HCT116 (cell line): ENCODE results near the gene ZSWIM3. TPM values are rescaled to one million over a fixed set of nuclear protein-coding genes. Genes with fewer than 3 reads are reported as not detected.

ENCODE experiments used
- ATAC-seq: fragments of 200-7000 bp; cut with Tn5 transposase; 2 replicates; pipeline ENCODE4 v1.9.1; 2020; ENCODE audit warnings: mild to moderate bottlenecking, moderate library complexity
- BruUV-seq: library from RNA; stranded (reverse); fragments of 400-500 nt; replicated peaks from 2 replicates; lab custom pipeline; 2021; lab: Mats Ljungman, UMichigan
- CTCF ChIA-PET: fragments of 300-600 bp; sonication (Branson Sonifier 250); formaldehyde crosslinking; loops from one replicate; lab custom pipeline; 2021; ENCODE audit warnings: antibody characterized with exemption; lab: Charles Lee
- POLR2A ChIA-PET: fragments of 300-600, 350-600 bp; sonication (Branson Sonifier 250); formaldehyde crosslinking; loops from one replicate; lab custom pipeline; 2021; ENCODE audit warnings: antibody characterized with exemption; lab: Charles Lee
- RAD21 ChIA-PET, 2 experiments: fragments of 300-600 bp; sonication (Branson Sonifier 250); formaldehyde crosslinking; loops; one replicate each; lab custom pipeline; 2023; ENCODE audit warnings: low total read pairs in 2 of 2; ENCODE audit not compliant: uncharacterized antibody in 2 of 2, unreplicated experiment in 2 of 2, low non-redundant PET in 1 of 2; lab: Charles Lee
- DNase-seq: peaks from one replicate; pipeline ENCODE4 v3.0.0-alpha.2; 2010; ENCODE audit warnings: low read depth, low spot score
- H2AFZ ChIP-seq: fragments of 200-600 bp; shearing (Covaris generic), sonication (generic); 2 replicates; pipeline ENCODE4 v1.6.1; 2017; ENCODE audit warnings: low read depth, mixed run types, mixed read lengths, antibody characterized with exemption, low read length; ENCODE audit not compliant: poor library complexity, severe bottlenecking
- H3K27ac ChIP-seq: 2 replicates; pipeline ENCODE4 v1.5.1; 2012; ENCODE audit warnings: low read depth, low read length
- H3K27me3 ChIP-seq: fragments of 200-600 bp; sonication (generic); 2 replicates; pipeline ENCODE4 v1.6.1; 2016; ENCODE audit warnings: mixed run types, low read length, mixed read lengths; ENCODE audit not compliant: insufficient read depth
- H3K36me3 ChIP-seq, 2 experiments: fragments of 200-500 bp in 1 of 2; fragments of 200-600 bp in 1 of 2; sonication (Bioruptor generic) in 1 of 2; sonication (generic) in 1 of 2; 2 replicates each; pipeline versions ENCODE4 v1.5.1 to v1.6.1; 2014 to 2016; ENCODE audit warnings: low read length in 2 of 2, inconsistent platforms in 1 of 2, mixed read lengths in 1 of 2, mixed run types in 1 of 2; ENCODE audit not compliant: insufficient read depth in 2 of 2, control insufficient read depth in 1 of 2
- H3K4me1 ChIP-seq, 2 experiments: fragments of 200-600 bp in 1 of 2; sonication (generic) in 1 of 2; 2 replicates each; pipeline versions ENCODE4 v1.5.1 to v1.6.1; 2012 to 2017; ENCODE audit warnings: low read length in 2 of 2, inconsistent platforms in 1 of 2, mild to moderate bottlenecking in 1 of 2, mixed read lengths in 1 of 2, mixed run types in 1 of 2, moderate library complexity in 1 of 2; ENCODE audit not compliant: insufficient read depth in 2 of 2, control insufficient read depth in 1 of 2
- H3K4me2 ChIP-seq: fragments of 200-600 bp; sonication (generic); 2 replicates; pipeline ENCODE4 v1.6.1; 2017; ENCODE audit warnings: mixed run types, low read length, mixed read lengths
- H3K4me3 ChIP-seq, 2 experiments: fragments of 200-600 bp in 1 of 2; sonication (generic) in 1 of 2; replicated peaks in 1 of 2; 2 replicates each; pipeline ENCODE4 v1.5.1; 2011 to 2016; ENCODE audit warnings: low read length in 2 of 2, control low read depth in 1 of 2, low read depth in 1 of 2, mild to moderate bottlenecking in 1 of 2, mixed read lengths in 1 of 2, mixed run types in 1 of 2
- H3K79me2 ChIP-seq: fragments of 200-600 bp; sonication (generic); 2 replicates; pipeline ENCODE4 v1.6.1; 2017; ENCODE audit warnings: mild to moderate bottlenecking, mixed run types, low read length, moderate library complexity, mixed read lengths; ENCODE audit not compliant: insufficient read depth
- H3K9ac ChIP-seq: fragments of 200-600 bp; sonication (generic); 2 replicates; pipeline ENCODE4 v1.6.1; 2016; ENCODE audit warnings: low read length, mixed read lengths
- H3K9me2 ChIP-seq: fragments of 200-600 bp; sonication (generic), shearing (Covaris generic); 2 replicates; pipeline ENCODE4 v1.6.1; 2017; ENCODE audit warnings: mixed run types, mild to moderate bottlenecking, moderate library complexity; ENCODE audit not compliant: insufficient read depth
- H3K9me3 ChIP-seq, 2 experiments: fragments of 200-500 bp in 1 of 2; fragments of 200-600 bp in 1 of 2; sonication (Bioruptor generic) in 1 of 2; sonication (generic) in 1 of 2; 2 replicates each; pipeline ENCODE4 v1.6.1; 2014 to 2017; ENCODE audit warnings: low read length in 2 of 2, mixed read lengths in 2 of 2, inconsistent platforms in 1 of 2, low read depth in 1 of 2, mild to moderate bottlenecking in 1 of 2, mixed run types in 1 of 2, moderate library complexity in 1 of 2; ENCODE audit not compliant: control insufficient read depth in 1 of 2, insufficient read depth in 1 of 2
- H4K20me1 ChIP-seq: fragments of 200-600 bp; sonication (generic), shearing (Covaris generic); 2 replicates; pipeline ENCODE4 v1.6.1; 2017; ENCODE audit warnings: mixed run types, mild to moderate bottlenecking, moderate library complexity; ENCODE audit not compliant: insufficient read depth
- CBX3 ChIP-seq: IDR thresholded peaks from 2 replicates; pipeline ENCODE4 v1.6.1; 2012; ENCODE audit warnings: low read depth
- CEBPB ChIP-seq: IDR thresholded peaks from 2 replicates; pipeline ENCODE4 v1.6.1; 2012; ENCODE audit warnings: low read depth
- ELF1 ChIP-seq: IDR thresholded peaks from 2 replicates; pipeline ENCODE4 v1.6.1; 2012; ENCODE audit warnings: low read depth, borderline replicate concordance
- EZH2 ChIP-seq: fragments of 200-600 bp; sonication (generic); IDR thresholded peaks from 2 replicates; pipeline ENCODE4 v1.6.1; 2017; ENCODE audit warnings: antibody characterized with exemption, mixed run types
- POLR2A ChIP-seq: IDR thresholded peaks from 2 replicates; pipeline ENCODE4 v1.7.0; 2011; ENCODE audit warnings: borderline replicate concordance; ENCODE audit not compliant: insufficient read depth, insufficient read length; ENCODE audit errors: extremely low read depth
- RAD21 ChIP-seq: IDR thresholded peaks from 2 replicates; pipeline ENCODE4 v1.6.1; 2012; ENCODE audit warnings: low read depth, mild to moderate bottlenecking
- SIN3A ChIP-seq: IDR thresholded peaks from 2 replicates; pipeline ENCODE4 v1.6.1; 2012; ENCODE audit warnings: low read depth
- SP1 ChIP-seq: IDR thresholded peaks from 2 replicates; pipeline ENCODE4 v1.6.1; 2012; ENCODE audit warnings: low read depth
- SRF ChIP-seq: IDR thresholded peaks from 2 replicates; pipeline ENCODE4 v1.6.1; 2012; ENCODE audit warnings: low read depth
- TCF7L2 ChIP-seq: IDR thresholded peaks from 2 replicates; pipeline ENCODE4 v1.7.0; 2011; ENCODE audit warnings: borderline replicate concordance, inconsistent platforms; ENCODE audit not compliant: insufficient read depth, insufficient read length; ENCODE audit errors: extremely low read depth
- YY1 ChIP-seq: IDR thresholded peaks from 2 replicates; pipeline ENCODE4 v1.6.1; 2011; ENCODE audit warnings: low read length, low read depth, moderate library complexity, mild to moderate bottlenecking; ENCODE audit not compliant: insufficient replicate concordance; ENCODE audit errors: extremely low read depth
- ZNF274 ChIP-seq: fragments of 200-500 bp; sonication (Bioruptor generic); IDR thresholded peaks from 2 replicates; pipeline ENCODE4 v1.6.1; 2014; ENCODE audit warnings: mild to moderate bottlenecking, low read depth, low read length, inconsistent platforms
- intact Hi-C: fragments of 100-400 bp; cut with micrococcal nuclease; formaldehyde crosslinking; loops from 2 replicates; pipeline ENCODE4 v1.10.0; 2022
- total RNA-seq: library from RNA; stranded (reverse); gene quantifications from one replicate; pipeline ENCODE4 v1.2.1, GENCODE V29; 2021; ENCODE audit not compliant: unreplicated experiment
- TF ChIP-seq, protein P1 (sequence below): IDR thresholded peaks from 2 replicates; pipeline ENCODE4 v1.6.1; 2012
- TF ChIP-seq, protein P2 (sequence below): IDR thresholded peaks from 2 replicates; pipeline ENCODE4 v1.6.1; 2012
- TF ChIP-seq, protein P3 (sequence below): IDR thresholded peaks from 2 replicates; pipeline ENCODE4 v1.6.1; 2011; ENCODE audit warnings: mild to moderate bottlenecking, low read length, moderate library complexity; ENCODE audit not compliant: insufficient replicate concordance; ENCODE audit errors: extremely low read depth
- TF ChIP-seq, protein P4 (sequence below), 3 experiments: fragments of 200-600 bp in 1 of 3; sonication (generic) in 1 of 3; IDR thresholded peaks in 2 of 3; conservative IDR thresholded peaks in 1 of 3; 2 replicates each; pipeline ENCODE4 v1.5.1; 2012 to 2017; ENCODE audit warnings: low read depth in 2 of 3, low read length in 2 of 3, antibody characterized with exemption in 1 of 3, borderline replicate concordance in 1 of 3, control low read depth in 1 of 3, mild to moderate bottlenecking in 1 of 3, mixed read lengths in 1 of 3, mixed run types in 1 of 3, moderate library complexity in 1 of 3; ENCODE audit not compliant: insufficient read depth in 1 of 3
- TF ChIP-seq, protein P5 (sequence below): IDR thresholded peaks from 2 replicates; pipeline ENCODE4 v1.6.1; 2012; ENCODE audit warnings: low read depth

ZSWIM3 gene
- total RNA-seq, 1 experiment from 2014 or later = 1.8 TPM

DNA sequence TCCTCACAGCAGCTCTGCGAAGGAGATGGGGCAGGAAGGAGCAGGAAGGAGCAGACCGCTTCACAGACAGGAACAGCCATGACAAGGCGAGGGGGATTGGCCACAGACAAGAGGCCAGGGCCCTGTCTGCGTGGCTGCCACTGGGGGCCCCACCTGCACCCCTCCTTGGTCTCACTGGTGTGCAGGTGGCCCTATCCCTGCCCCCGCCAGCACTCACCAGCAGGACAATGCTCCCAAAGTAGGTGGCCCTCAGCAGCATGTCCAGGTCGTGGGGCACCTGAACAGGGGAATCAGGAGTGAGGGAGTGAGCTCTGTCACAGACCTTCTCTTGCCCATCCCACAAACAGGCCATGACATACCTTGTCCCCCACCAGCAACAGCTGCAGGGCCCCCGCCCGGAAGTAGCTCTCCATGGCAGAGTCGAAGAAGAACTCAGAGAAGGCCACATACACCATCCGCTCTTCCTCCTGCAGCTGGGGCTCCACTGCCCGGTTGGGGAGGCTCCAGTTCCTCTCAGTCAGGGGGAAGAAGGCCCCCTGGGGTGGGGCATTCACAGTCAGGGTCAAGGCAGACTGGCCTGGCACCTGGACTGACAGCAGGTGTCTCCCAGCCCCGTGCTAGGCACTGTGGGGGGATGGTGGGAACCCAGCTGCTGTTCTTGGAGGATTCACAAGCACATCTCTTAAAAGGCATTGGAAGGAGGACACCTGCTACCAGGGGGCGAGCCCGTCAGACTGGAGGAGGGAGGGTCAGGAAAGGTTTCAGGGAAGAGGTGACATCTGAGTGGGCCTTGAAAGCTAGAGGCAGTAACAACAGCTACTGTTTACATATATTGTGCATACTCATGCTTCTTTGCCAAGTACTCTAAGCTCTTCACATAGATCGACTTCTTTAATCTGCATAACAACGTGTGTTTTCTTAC is 47.4 kb downstream of the ZSWIM3 start:
- CTCF ChIA-PET = interaction anchor here (1.5 to 1.6 kb wide), 2 partner anchors 13 to 65 kb away, joined by 3 to 4 read pairs; no protein-coding TSS in a partner anchor
- POLR2A ChIA-PET = interaction anchor here (0.9 to 2.1 kb wide), 2 partner anchors 24 to 29 kb away, joined by 4 to 6 read pairs; partner anchors contain the start of gene ZSWIM1
- TF ChIP-seq, protein P1, sequence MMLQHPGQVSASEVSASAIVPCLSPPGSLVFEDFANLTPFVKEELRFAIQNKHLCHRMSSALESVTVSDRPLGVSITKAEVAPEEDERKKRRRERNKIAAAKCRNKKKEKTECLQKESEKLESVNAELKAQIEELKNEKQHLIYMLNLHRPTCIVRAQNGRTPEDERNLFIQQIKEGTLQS = no peak
- TF ChIP-seq SP1 (no peak), SIN3A (no peak), POLR2A (no peak), SRF (no peak), YY1 (no peak), ELF1 (no peak), ZNF274 (no peak), CBX3 (no peak), CEBPB (no peak), EZH2 (no peak), TCF7L2 (no peak), RAD21 (no peak)
- TF ChIP-seq, protein P2, sequence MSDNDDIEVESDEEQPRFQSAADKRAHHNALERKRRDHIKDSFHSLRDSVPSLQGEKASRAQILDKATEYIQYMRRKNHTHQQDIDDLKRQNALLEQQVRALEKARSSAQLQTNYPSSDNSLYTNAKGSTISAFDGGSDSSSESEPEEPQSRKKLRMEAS = no peak
- TF ChIP-seq, protein P3, sequence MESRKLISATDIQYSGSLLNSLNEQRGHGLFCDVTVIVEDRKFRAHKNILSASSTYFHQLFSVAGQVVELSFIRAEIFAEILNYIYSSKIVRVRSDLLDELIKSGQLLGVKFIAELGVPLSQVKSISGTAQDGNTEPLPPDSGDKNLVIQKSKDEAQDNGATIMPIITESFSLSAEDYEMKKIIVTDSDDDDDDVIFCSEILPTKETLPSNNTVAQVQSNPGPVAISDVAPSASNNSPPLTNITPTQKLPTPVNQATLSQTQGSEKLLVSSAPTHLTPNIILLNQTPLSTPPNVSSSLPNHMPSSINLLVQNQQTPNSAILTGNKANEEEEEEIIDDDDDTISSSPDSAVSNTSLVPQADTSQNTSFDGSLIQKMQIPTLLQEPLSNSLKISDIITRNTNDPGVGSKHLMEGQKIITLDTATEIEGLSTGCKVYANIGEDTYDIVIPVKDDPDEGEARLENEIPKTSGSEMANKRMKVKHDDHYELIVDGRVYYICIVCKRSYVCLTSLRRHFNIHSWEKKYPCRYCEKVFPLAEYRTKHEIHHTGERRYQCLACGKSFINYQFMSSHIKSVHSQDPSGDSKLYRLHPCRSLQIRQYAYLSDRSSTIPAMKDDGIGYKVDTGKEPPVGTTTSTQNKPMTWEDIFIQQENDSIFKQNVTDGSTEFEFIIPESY = no peak
- TF ChIP-seq, protein P4, sequence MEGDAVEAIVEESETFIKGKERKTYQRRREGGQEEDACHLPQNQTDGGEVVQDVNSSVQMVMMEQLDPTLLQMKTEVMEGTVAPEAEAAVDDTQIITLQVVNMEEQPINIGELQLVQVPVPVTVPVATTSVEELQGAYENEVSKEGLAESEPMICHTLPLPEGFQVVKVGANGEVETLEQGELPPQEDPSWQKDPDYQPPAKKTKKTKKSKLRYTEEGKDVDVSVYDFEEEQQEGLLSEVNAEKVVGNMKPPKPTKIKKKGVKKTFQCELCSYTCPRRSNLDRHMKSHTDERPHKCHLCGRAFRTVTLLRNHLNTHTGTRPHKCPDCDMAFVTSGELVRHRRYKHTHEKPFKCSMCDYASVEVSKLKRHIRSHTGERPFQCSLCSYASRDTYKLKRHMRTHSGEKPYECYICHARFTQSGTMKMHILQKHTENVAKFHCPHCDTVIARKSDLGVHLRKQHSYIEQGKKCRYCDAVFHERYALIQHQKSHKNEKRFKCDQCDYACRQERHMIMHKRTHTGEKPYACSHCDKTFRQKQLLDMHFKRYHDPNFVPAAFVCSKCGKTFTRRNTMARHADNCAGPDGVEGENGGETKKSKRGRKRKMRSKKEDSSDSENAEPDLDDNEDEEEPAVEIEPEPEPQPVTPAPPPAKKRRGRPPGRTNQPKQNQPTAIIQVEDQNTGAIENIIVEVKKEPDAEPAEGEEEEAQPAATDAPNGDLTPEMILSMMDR (IDR thresholded peaks at IDR 0.05 in 2 of 3, conservative IDR thresholded peaks at IDR 0.05 in 1 of 3; ENCODE audit: borderline replicate concordance in 1 of 3, insufficient read depth in 1 of 3, low read depth in 2 of 3, low read length in 2 of 3) = no peak
- TF ChIP-seq, protein P5, sequence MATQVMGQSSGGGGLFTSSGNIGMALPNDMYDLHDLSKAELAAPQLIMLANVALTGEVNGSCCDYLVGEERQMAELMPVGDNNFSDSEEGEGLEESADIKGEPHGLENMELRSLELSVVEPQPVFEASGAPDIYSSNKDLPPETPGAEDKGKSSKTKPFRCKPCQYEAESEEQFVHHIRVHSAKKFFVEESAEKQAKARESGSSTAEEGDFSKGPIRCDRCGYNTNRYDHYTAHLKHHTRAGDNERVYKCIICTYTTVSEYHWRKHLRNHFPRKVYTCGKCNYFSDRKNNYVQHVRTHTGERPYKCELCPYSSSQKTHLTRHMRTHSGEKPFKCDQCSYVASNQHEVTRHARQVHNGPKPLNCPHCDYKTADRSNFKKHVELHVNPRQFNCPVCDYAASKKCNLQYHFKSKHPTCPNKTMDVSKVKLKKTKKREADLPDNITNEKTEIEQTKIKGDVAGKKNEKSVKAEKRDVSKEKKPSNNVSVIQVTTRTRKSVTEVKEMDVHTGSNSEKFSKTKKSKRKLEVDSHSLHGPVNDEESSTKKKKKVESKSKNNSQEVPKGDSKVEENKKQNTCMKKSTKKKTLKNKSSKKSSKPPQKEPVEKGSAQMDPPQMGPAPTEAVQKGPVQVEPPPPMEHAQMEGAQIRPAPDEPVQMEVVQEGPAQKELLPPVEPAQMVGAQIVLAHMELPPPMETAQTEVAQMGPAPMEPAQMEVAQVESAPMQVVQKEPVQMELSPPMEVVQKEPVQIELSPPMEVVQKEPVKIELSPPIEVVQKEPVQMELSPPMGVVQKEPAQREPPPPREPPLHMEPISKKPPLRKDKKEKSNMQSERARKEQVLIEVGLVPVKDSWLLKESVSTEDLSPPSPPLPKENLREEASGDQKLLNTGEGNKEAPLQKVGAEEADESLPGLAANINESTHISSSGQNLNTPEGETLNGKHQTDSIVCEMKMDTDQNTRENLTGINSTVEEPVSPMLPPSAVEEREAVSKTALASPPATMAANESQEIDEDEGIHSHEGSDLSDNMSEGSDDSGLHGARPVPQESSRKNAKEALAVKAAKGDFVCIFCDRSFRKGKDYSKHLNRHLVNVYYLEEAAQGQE = no peak

More for the DNA sequence above, 47.4 kb downstream of the ZSWIM3 start:
- no peak overlapping the region for H3K9ac ChIP-seq
- H3K27ac ChIP-seq = no peak overlapping the region
- H3K36me3 ChIP-seq = no peaks in the 10 kb centered on the region
- DNase-seq = no peak
- no peaks in the 10 kb centered on the region for H3K79me2 ChIP-seq
- no peaks in the 10 kb centered on the region for H3K27me3 ChIP-seq
- no peaks in the 10 kb centered on the region for H4K20me1 ChIP-seq
- H3K4me3 ChIP-seq = no peak overlapping the region
- no TSS peak for BruUV-seq
- H2AFZ ChIP-seq = no peak overlapping the region
- H3K4me1 ChIP-seq = peaks cover 5 to 18% of the 10 kb centered on the region in 2 experiments; a peak in 3 of 4 replicates
- no peaks in the 10 kb centered on the region for H3K9me2 ChIP-seq
- ATAC-seq = no peak
- peak overlapping the region; percentile 37 for H3K4me2 ChIP-seq
- intact Hi-C loops = no loop called here
- no peaks in the 10 kb centered on the region for H3K9me3 ChIP-seq
- RAD21 ChIA-PET = no interaction called here
